Activated B cell treated with CpG ODN at 0.5 μM for 24 hours (primary cell): ENCODE measurements around the gene MAGEC1. TPM values are rescaled to one million over a fixed set of nuclear protein-coding genes. Genes with fewer than 3 reads are reported as not detected.
"Not testable (repeated sequence)": the region's sequence is repeated elsewhere in the genome, so short reads cannot be mapped to it uniquely, and the experiment has no call there.

ENCODE experiments used
- ATAC-seq: fragments of 200-7000 bp; cut with Tn5 transposase; one replicate; pipeline ENCODE4 v1.10.0; 2021; ENCODE audit warnings: low read depth, mild to moderate bottlenecking, moderate library complexity
- CTCF ChIA-PET: fragments of 350-600 bp; sonication (Branson Sonifier 250); formaldehyde crosslinking; loops from one replicate; lab custom pipeline; 2021; ENCODE audit warnings: antibody characterized with exemption; lab: Charles Lee
- POLR2A ChIA-PET: fragments of 350-600 bp; sonication (Branson Sonifier 250); formaldehyde crosslinking; loops from one replicate; lab custom pipeline; 2021; ENCODE audit warnings: antibody characterized with exemption; lab: Charles Lee
- DNase-seq: peaks from one replicate; pipeline ENCODE4 v3.0.0; 2022
- H3K27ac Mint-ChIP-seq: one replicate; pipeline ENCODE4 v1.8.0; 2020; ENCODE audit warnings: mixed read lengths
- H3K27me3 Mint-ChIP-seq: one replicate; pipeline ENCODE4 v1.8.0; 2021; ENCODE audit warnings: mixed read lengths
- H3K36me3 Mint-ChIP-seq: one replicate; pipeline ENCODE4 v1.8.0; 2021; ENCODE audit warnings: low read depth, mixed read lengths
- H3K4me1 Mint-ChIP-seq: one replicate; pipeline ENCODE4 v1.8.0; 2021; ENCODE audit warnings: mixed read lengths
- H3K4me3 Mint-ChIP-seq: one replicate; pipeline ENCODE4 v1.8.0; 2020; ENCODE audit warnings: mild to moderate bottlenecking, mixed read lengths
- H3K9me3 Mint-ChIP-seq: one replicate; pipeline ENCODE4 v1.8.0; 2020; ENCODE audit warnings: mixed read lengths
- CTCF ChIP-seq: fragments of 200-600 bp; IDR thresholded peaks from one replicate; pipeline ENCODE4 v1.8.0; 2022; ENCODE audit warnings: antibody characterized with exemption, mild to moderate bottlenecking
- intact Hi-C: fragments of 100-400 bp; cut with micrococcal nuclease; formaldehyde crosslinking; loops from one replicate; pipeline ENCODE4 v1.15.1; 2024
- total RNA-seq: library from RNA; stranded (reverse); gene quantifications from 2 replicates; pipeline ENCODE4 v1.2.3, GENCODE V29; 2022

The MAGEC1 gene
- total RNA-seq = not detected in 2 replicates

GRCh38 chrX:141903400-141904155 lies at the start of gene MAGEC1:
Gene MAGEC1, plus strand, starts transcription at chrX:141903894. Its CDS starts 1,179 bp downstream, at chrX:141905073.
- no peaks in the 10 kb centered on the region for H3K36me3 Mint-ChIP-seq
- no peaks in the 10 kb centered on the region for H3K27me3 Mint-ChIP-seq
- intact Hi-C loops = no loop called here
- ChIA-PET CTCF (no interaction called here), POLR2A (no interaction called here)
- H3K27ac Mint-ChIP-seq = no peak within 1 kb of the TSS
- no peak within 1 kb of the TSS for H3K4me3 Mint-ChIP-seq
- DNase-seq (no peak), ATAC-seq (no peak)
- H3K9me3 Mint-ChIP-seq = no peaks in the 10 kb centered on the region
- no peak for TF ChIP-seq CTCF
- no peaks in the 10 kb centered on the region for H3K4me1 Mint-ChIP-seq

GRCh38 chrX:141857479-141857878 lies 46.2 kb upstream of the MAGEC1 start:
- Mint-ChIP-seq H3K27me3 (no peaks in the 10 kb centered on the region), H3K4me3 (no peak overlapping the region), H3K9me3 (peaks cover under 1% of the 10 kb centered on the region), H3K27ac (no peak overlapping the region), H3K4me1 (no peaks in the 10 kb centered on the region), H3K36me3 (no peaks in the 10 kb centered on the region)
- DNase-seq (no peak), ATAC-seq (no peak)
- intact Hi-C loops = no loop called here
- TF ChIP-seq CTCF = no peak
- CTCF ChIA-PET = no interaction called here
- POLR2A ChIA-PET = no interaction called here

- Mint-ChIP-seq H3K27ac (no peak overlapping the region), H3K4me3 (no peak overlapping the region), H3K27me3 (no peaks in the 10 kb centered on the region), H3K36me3 (no peaks in the 10 kb centered on the region), H3K9me3 (no peaks in the 10 kb centered on the region), H3K4me1 (no peaks in the 10 kb centered on the region)
- ChIA-PET CTCF (no interaction called here), POLR2A (no interaction called here)
- DNase-seq = no peak
- no peak for ATAC-seq
- no peak for TF ChIP-seq CTCF
- intact Hi-C loops = no loop called here
Observed at GRCh38 chrX:141879616-141880015, 24.1 kb upstream of the MAGEC1 start.

- CTCF ChIA-PET, H3K27me3 Mint-ChIP-seq, POLR2A ChIA-PET, H3K9me3 Mint-ChIP-seq, H3K4me1 Mint-ChIP-seq, H3K27ac Mint-ChIP-seq, H3K36me3 Mint-ChIP-seq, ATAC-seq, DNase-seq, H3K4me3 Mint-ChIP-seq, intact Hi-C loops: not testable (repeated sequence)
Observed at GRCh38 chrX:141888811-141889210, 14.9 kb upstream of the MAGEC1 start.

- CTCF ChIA-PET = no interaction called here
- POLR2A ChIA-PET = no interaction called here
- intact Hi-C loops = no loop called here
- Mint-ChIP-seq H3K9me3 (no peaks in the 10 kb centered on the region), H3K36me3 (no peaks in the 10 kb centered on the region), H3K27me3 (no peaks in the 10 kb centered on the region), H3K4me3 (no peak overlapping the region), H3K4me1 (no peaks in the 10 kb centered on the region), H3K27ac (no peak overlapping the region)
- DNase-seq (no peak), ATAC-seq (no peak)
- TF ChIP-seq CTCF = no peak
Observed at GRCh38 chrX:141894733-141895132, 9.0 kb upstream of the MAGEC1 start.
